Progenitor cell of endocrine pancreas (in vitro differentiated cells): ENCODE results near the gene STXBP5. TPM values are rescaled to one million over a fixed set of nuclear protein-coding genes. Genes with fewer than 3 reads are reported as not detected.

Experiments
- DNase-seq: peaks from one replicate; pipeline ENCODE4 v3.0.0; 2021; ENCODE audit warnings: low spot score; ENCODE audit not compliant: unreplicated experiment
- H3K27ac Mint-ChIP-seq: 2 replicates; pipeline ENCODE4 v1.8.0; 2021; ENCODE audit warnings: mild to moderate bottlenecking, moderate library complexity, mixed read lengths
- H3K27me3 Mint-ChIP-seq: 2 replicates; pipeline ENCODE4 v1.8.0; 2021; ENCODE audit warnings: mixed read lengths
- H3K36me3 Mint-ChIP-seq: 2 replicates; pipeline ENCODE4 v1.8.0; 2022; ENCODE audit warnings: mixed read lengths; ENCODE audit not compliant: insufficient read depth
- H3K4me1 Mint-ChIP-seq: 2 replicates; pipeline ENCODE4 v1.8.0; 2021; ENCODE audit warnings: low read depth, mixed read lengths
- H3K4me3 Mint-ChIP-seq: 2 replicates; pipeline ENCODE4 v1.8.0; 2021; ENCODE audit warnings: low read depth, mild to moderate bottlenecking, moderate library complexity, mixed read lengths
- H3K9me3 Mint-ChIP-seq: 2 replicates; pipeline ENCODE4 v1.8.0; 2021; ENCODE audit warnings: low read depth, mixed read lengths
- total RNA-seq: library from RNA; stranded (reverse); gene quantifications from 2 replicates; pipeline ENCODE4 v1.2.1, GENCODE V29; 2021
- TF ChIP-seq, protein P1 (sequence below): fragments of 200-600 bp; sonication (generic); IDR thresholded peaks from one replicate; pipeline ENCODE4 v1.5.0; 2021; ENCODE audit warnings: antibody characterized with exemption, mild to moderate bottlenecking; ENCODE audit not compliant: unreplicated experiment

Gene STXBP5
- total RNA-seq, 1 donor from 2014 or later: 43.0 TPM

DNA sequence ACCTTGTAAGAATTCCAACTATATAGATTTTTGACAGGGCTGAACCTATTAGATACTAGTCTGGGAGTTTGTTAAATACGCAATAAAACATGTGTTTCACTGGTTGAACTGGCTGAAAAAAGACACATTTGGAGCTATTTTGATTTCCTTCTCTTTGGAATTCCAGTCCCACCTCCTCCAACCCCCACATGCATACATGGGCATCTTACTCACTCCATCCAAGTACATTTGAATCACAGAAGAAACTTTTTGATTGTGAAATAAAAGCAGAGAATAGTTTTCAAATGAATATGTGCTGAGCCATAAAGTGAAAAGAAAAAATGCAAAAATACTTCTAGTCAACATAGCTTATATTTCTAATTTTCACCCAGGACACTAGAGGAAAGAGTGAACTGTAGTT is 33.9 kb upstream of the STXBP5 start:
- DNase-seq: no peak
- Mint-ChIP-seq H3K4me3 (no peak overlapping the region), H3K27me3 (no peaks in the 10 kb centered on the region), H3K36me3 (no peaks in the 10 kb centered on the region), H3K9me3 (peaks cover 9% of the 10 kb centered on the region), H3K27ac (no peak overlapping the region), H3K4me1 (peaks cover 2% of the 10 kb centered on the region)
- TF ChIP-seq, protein P1, sequence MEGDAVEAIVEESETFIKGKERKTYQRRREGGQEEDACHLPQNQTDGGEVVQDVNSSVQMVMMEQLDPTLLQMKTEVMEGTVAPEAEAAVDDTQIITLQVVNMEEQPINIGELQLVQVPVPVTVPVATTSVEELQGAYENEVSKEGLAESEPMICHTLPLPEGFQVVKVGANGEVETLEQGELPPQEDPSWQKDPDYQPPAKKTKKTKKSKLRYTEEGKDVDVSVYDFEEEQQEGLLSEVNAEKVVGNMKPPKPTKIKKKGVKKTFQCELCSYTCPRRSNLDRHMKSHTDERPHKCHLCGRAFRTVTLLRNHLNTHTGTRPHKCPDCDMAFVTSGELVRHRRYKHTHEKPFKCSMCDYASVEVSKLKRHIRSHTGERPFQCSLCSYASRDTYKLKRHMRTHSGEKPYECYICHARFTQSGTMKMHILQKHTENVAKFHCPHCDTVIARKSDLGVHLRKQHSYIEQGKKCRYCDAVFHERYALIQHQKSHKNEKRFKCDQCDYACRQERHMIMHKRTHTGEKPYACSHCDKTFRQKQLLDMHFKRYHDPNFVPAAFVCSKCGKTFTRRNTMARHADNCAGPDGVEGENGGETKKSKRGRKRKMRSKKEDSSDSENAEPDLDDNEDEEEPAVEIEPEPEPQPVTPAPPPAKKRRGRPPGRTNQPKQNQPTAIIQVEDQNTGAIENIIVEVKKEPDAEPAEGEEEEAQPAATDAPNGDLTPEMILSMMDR: no peak

DNA sequence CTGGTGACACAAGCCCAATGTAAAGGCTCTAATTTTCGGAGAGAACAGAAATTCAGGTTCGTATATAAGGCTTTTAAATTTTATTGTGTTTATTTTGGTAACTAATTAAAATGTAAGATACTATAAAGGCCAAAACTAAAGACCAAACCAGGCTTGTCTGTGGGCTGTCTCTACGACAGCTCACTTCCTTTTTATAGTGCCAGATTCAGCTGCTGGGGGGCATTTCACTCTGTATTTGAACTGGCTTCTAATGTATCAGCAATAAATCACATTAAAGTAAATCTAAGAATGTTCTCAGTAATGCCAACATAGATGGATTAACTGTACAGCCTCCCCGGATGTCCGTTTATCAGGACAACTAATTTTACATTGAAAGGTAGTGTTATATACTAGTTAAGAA is 31.1 kb upstream of the STXBP5 start:
- no peaks in the 10 kb centered on the region for H3K9me3 Mint-ChIP-seq
- H3K27me3 Mint-ChIP-seq: no peaks in the 10 kb centered on the region
- H3K27ac Mint-ChIP-seq: no peak overlapping the region
- H3K4me3 Mint-ChIP-seq: no peak overlapping the region
- DNase-seq: no peak
- no peaks in the 10 kb centered on the region for H3K36me3 Mint-ChIP-seq
- TF ChIP-seq, protein P1: no peak
- H3K4me1 Mint-ChIP-seq: peaks cover 13% of the 10 kb centered on the region

DNA sequence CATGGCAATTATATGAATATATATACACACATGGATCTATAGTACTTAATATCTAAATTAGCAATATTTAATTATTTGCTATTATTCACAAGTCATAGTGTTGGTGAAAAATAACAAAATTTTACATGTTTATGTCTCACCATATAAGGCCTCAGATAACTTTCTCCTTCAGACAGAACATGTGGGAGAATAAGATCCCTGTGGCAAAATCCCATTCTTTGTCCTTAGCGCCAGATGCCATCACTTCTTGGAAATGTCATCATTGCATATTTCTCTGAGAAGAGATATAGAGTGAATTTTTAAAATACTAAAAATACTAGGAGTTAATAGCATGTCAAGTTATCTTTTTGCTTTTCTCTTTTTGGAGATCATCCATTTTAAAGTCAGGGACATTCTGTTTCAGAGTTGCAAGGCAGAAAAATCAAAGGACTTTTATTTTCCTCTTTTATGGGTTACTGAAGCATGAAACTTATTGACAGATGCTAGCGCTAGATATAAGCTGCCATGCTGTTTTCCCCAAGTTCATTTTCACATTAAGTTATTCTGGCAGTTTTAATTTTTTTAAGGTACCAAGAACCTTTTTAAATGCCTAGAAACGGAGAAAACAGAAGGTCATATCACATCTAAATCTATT is 30.4 kb upstream of the STXBP5 start:
- TF ChIP-seq, protein P1: no peak
- Mint-ChIP-seq H3K27me3 (no peaks in the 10 kb centered on the region), H3K36me3 (no peaks in the 10 kb centered on the region), H3K4me3 (no peak overlapping the region), H3K4me1 (peaks cover 16% of the 10 kb centered on the region), H3K27ac (no peak overlapping the region), H3K9me3 (no peaks in the 10 kb centered on the region)
- no peak for DNase-seq

DNA sequence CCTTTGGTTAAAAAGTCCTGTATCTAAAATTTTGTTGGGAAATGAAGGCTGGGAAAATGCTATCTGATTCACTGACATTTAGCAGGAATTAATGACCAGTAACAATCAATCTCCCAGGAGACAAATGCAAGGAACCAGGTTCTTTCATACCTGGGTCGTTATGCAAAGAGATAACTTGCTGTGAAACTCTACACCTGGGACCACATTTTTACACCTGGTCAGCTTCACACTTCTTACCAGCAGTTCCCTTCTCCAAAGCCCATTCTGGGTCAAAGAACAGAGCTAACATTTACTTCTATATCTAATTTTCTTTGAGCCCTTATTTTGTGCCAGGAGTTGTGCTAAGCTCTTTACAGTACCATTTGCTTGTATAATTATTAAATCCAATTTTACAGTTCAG is 27.4 kb upstream of the STXBP5 start:
- TF ChIP-seq, protein P1: no peak
- DNase-seq: no peak
- Mint-ChIP-seq H3K9me3 (no peaks in the 10 kb centered on the region), H3K27me3 (no peaks in the 10 kb centered on the region), H3K36me3 (no peaks in the 10 kb centered on the region), H3K4me3 (no peak overlapping the region), H3K4me1 (peaks cover 25% of the 10 kb centered on the region), H3K27ac (peak overlapping the region; percentile 63)

DNA sequence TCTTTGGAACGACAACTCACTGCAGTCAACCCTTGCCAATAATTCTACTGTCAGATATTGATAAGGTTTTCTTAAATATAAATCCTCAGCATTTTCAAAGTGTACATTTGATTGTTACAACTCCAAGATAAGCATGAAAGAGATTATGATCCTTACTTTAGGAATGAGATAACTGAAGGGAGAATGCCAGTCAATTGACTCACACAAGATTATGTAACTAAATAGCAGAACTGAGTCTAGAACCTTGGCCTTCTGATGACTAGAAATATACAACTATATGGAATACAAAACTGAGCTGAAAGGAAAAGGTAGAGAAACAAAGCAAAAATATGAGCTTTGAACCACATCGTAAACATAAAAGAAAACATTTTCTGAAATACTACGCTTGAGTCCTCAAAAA is 26.9 kb upstream of the STXBP5 start:
- Mint-ChIP-seq H3K4me3 (no peak overlapping the region), H3K9me3 (no peaks in the 10 kb centered on the region), H3K36me3 (no peaks in the 10 kb centered on the region), H3K27ac (peak overlapping the region; percentile 63), H3K27me3 (no peaks in the 10 kb centered on the region), H3K4me1 (peaks cover 25% of the 10 kb centered on the region)
- TF ChIP-seq, protein P1: no peak
- DNase-seq: no peak
